Endometrium (tissue), 2 donors: ENCODE results near the gene CHD6.

Source experiments
- FAIRE-seq: peaks from 2 replicates; lab custom pipeline; 2012; peaks lifted over from hg19 to GRCh38; lab: Jason Lieb, UNC
- donor health status: control.
- donor health status: control.

Gene CHD6

GRCh38 chr20:41617902-41618806 lies at the start of gene CHD6:
Gene CHD6 (minus strand): TSS chr20:41618377. CDS start chr20:41551337, 67,040 bp downstream.
- FAIRE-seq: peak; percentile 89

GRCh38 chr20:41664584-41664983 lies 46.4 kb upstream of the CHD6 start:
- FAIRE-seq: no peak

- no peak for FAIRE-seq
Measured at GRCh38 chr20:41657655-41658054, 39.5 kb upstream of the CHD6 start.

GRCh38 chr20:41655962-41656618 lies 37.9 kb upstream of the CHD6 start:
- FAIRE-seq: no peak

- FAIRE-seq: no peak
Measured at GRCh38 chr20:41654884-41655283, 36.7 kb upstream of the CHD6 start.

- no peak for FAIRE-seq
Measured at GRCh38 chr20:41654292-41654691, 36.1 kb upstream of the CHD6 start.

GRCh38 chr20:41650231-41650948 lies 32.2 kb upstream of the CHD6 start:
- FAIRE-seq: no peak

- no peak for FAIRE-seq
Measured at GRCh38 chr20:41649489-41649888, 31.3 kb upstream of the CHD6 start.

- FAIRE-seq: no peak
Measured at GRCh38 chr20:41645372-41645771, 27.2 kb upstream of the CHD6 start.

- no peak for FAIRE-seq
Measured at GRCh38 chr20:41643504-41643938, 25.3 kb upstream of the CHD6 start.

- FAIRE-seq: no peak
Measured at GRCh38 chr20:41639630-41640029, 21.5 kb upstream of the CHD6 start.

- FAIRE-seq: no peak
Measured at GRCh38 chr20:41638456-41638855, 20.3 kb upstream of the CHD6 start.

- FAIRE-seq: no peak
Measured at GRCh38 chr20:41635158-41635557, 17.0 kb upstream of the CHD6 start.

GRCh38 chr20:41632896-41633295 lies 14.7 kb upstream of the CHD6 start:
- no peak for FAIRE-seq

GRCh38 chr20:41631826-41632225 lies 13.6 kb upstream of the CHD6 start:
- no peak for FAIRE-seq

GRCh38 chr20:41630846-41631245 lies 12.7 kb upstream of the CHD6 start:
- no peak for FAIRE-seq

- no peak for FAIRE-seq
Measured at GRCh38 chr20:41627611-41628244, 9.6 kb upstream of the CHD6 start.

- no peak for FAIRE-seq
Measured at GRCh38 chr20:41627001-41627495, 8.9 kb upstream of the CHD6 start.

- FAIRE-seq: no peak
Measured at GRCh38 chr20:41623625-41624375, 5.6 kb upstream of the CHD6 start.

- no peak for FAIRE-seq
Measured at GRCh38 chr20:41622584-41622983, 4.4 kb upstream of the CHD6 start.

- FAIRE-seq: no peak
Measured at GRCh38 chr20:41621971-41622370, 3.8 kb upstream of the CHD6 start.
